Breast epithelium (tissue), 4 donors: ENCODE results near the gene SKIC3. TPM values are rescaled to one million over a fixed set of nuclear protein-coding genes. Genes with fewer than 3 reads are reported as not detected.

Experiments used
- DNase-seq, 2 donors: peaks; one replicate each; pipeline ENCODE4 v3.0.0-alpha.2; 2019; ENCODE audit warnings: low spot score in 2 of 2
- H3K27ac ChIP-seq, 2 donors: fragments of 200-600 bp; sonication (generic) in 1 of 2; one replicate each; pipeline ENCODE4 v1.5.1; 2016 to 2019; ENCODE audit warnings: mild to moderate bottlenecking in 1 of 2
- H3K27me3 ChIP-seq, 2 donors: fragments of 200-600 bp; sonication (generic) in 1 of 2; one replicate each; pipeline versions ENCODE4 v1.5.1 to v1.6.0; 2017 to 2019; ENCODE audit warnings: control low read depth in 1 of 2, mild to moderate bottlenecking in 1 of 2
- H3K36me3 ChIP-seq: fragments of 200-600 bp; one replicate; pipeline ENCODE4 v1.5.1; 2019
- H3K4me1 ChIP-seq, 2 donors: fragments of 200-600 bp; sonication (generic); one replicate each; pipeline ENCODE4 v1.5.1; 2016 to 2019; ENCODE audit warnings: control low read depth in 1 of 2
- H3K4me3 ChIP-seq, 3 donors: fragments of 200-600 bp; sonication (generic); 1 replicate in 2 of 3; 2 replicates in 1 of 3; pipeline ENCODE4 v1.5.1; 2016 to 2019; ENCODE audit warnings: mild to moderate bottlenecking in 3 of 3, moderate library complexity in 2 of 3
- H3K9me3 ChIP-seq, 2 donors: fragments of 200-600 bp; sonication (generic) in 1 of 2; one replicate each; pipeline ENCODE4 v1.5.1; 2016 to 2019; ENCODE audit warnings: control low read depth in 1 of 2
- POLR2A ChIP-seq: fragments of 450-650 bp; IDR thresholded peaks from one replicate; pipeline ENCODE4 v1.6.1; 2016; ENCODE audit warnings: antibody characterized with exemption, mild to moderate bottlenecking, moderate library complexity
- POLR2AphosphoS5 ChIP-seq, 3 donors: sonication (generic); formaldehyde crosslinking; IDR thresholded peaks; one replicate each; pipeline ENCODE4 v1.6.1; 2017; ENCODE audit warnings: antibody characterized with exemption in 3 of 3
- intact Hi-C: fragments of 100-400 bp; cut with DNase I; formaldehyde crosslinking; loops from one replicate; pipeline ENCODE4 v1.15.1; 2023; ENCODE audit warnings: low total_unique reads
- total RNA-seq, 3 donors: library from RNA; depleted of rRNA; stranded (reverse); fragments of >200 nt; gene quantifications; one replicate each; pipeline ENCODE4 v1.1.0, GENCODE V29; 2016
- TF ChIP-seq, protein P1 (sequence below), 3 donors: fragments of 450-650 bp; IDR thresholded peaks; one replicate each; pipeline ENCODE4 v1.5.1; 2016 to 2017; ENCODE audit warnings: antibody characterized with exemption in 3 of 3, mild to moderate bottlenecking in 3 of 3, moderate library complexity in 3 of 3

Gene SKIC3
- total RNA-seq: 100 to 1,000 TPM in 2 of 3 donors, 10 to 100 TPM in 1; 78.6 to 119 (median 104) TPM

DNA sequence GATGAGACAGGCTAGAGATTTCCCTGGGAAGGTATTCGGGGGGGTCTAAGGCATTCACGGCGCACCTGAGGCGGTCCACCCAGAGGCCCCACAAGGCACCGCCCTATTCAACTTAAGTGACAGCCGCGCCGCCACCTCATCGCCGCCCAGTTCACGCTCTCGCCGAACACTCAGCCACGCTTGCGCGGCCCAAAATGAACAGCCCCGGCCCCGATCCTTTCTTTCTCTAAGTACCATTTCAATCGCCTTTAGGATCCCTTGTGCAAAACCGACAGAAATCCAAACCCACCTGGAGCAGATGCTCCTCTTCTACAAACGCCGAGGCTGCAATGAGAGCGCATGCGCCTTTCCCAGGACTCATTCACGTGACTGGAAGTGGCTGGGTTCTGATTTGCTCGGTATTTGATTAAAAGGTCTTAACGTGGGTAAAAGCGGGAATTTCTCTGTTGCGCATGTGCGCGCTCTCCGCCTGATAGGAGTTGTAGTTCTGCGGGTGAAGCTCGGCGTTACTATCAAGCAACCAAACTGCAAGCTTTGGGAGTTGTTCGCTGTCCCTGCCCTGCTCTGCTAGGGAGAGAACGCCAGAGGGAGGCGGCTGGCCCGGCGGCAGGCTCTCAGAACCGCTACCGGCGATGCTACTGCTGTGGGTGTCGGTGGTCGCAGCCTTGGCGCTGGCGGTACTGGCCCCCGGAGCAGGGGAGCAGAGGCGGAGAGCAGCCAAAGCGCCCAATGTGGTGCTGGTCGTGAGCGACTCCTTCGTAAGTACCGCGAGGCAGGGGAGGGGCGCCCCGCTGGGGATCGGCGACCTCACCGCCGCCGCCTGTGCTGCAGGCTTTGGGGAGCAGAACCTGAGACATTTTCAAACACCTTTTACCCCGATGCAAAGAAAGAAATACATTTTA, at the start of gene SKIC3, which contains the start of gene ARSK:
SKIC3 (minus strand) TSS at position 331 of the 902 bp plus-strand sequence. CDS start 7,827 bp downstream, outside the sequence.
ARSK (plus strand) TSS at position 455 of the 902 bp plus-strand sequence; CDS start at position 633, 178 bp downstream.
- Histone ChIP-seq H3K27ac (peak within 1 kb of the TSS; percentile 85 to 88), H3K4me1 (peaks cover 0 to 10% of the 10 kb centered on the region in 2 donors), H3K36me3 (no peaks in the 10 kb centered on the region), H3K9me3 (no peaks in the 10 kb centered on the region), H3K4me3 (peak within 1 kb of the TSS; percentile 81 to 87 (median 85)), H3K27me3 (no peaks in the 10 kb centered on the region)
- peak; percentile 86 to 94 for DNase-seq
- intact Hi-C loops: no loop called here
- TF ChIP-seq POLR2A: no peak
- peak; percentile 55 to 67 (median 67) for TF ChIP-seq POLR2AphosphoS5 (IDR thresholded peaks at IDR 0.05)
- TF ChIP-seq, protein P1, sequence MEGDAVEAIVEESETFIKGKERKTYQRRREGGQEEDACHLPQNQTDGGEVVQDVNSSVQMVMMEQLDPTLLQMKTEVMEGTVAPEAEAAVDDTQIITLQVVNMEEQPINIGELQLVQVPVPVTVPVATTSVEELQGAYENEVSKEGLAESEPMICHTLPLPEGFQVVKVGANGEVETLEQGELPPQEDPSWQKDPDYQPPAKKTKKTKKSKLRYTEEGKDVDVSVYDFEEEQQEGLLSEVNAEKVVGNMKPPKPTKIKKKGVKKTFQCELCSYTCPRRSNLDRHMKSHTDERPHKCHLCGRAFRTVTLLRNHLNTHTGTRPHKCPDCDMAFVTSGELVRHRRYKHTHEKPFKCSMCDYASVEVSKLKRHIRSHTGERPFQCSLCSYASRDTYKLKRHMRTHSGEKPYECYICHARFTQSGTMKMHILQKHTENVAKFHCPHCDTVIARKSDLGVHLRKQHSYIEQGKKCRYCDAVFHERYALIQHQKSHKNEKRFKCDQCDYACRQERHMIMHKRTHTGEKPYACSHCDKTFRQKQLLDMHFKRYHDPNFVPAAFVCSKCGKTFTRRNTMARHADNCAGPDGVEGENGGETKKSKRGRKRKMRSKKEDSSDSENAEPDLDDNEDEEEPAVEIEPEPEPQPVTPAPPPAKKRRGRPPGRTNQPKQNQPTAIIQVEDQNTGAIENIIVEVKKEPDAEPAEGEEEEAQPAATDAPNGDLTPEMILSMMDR (IDR thresholded peaks at IDR 0.05): peak in 1 of 3 donors; percentile 39

DNA sequence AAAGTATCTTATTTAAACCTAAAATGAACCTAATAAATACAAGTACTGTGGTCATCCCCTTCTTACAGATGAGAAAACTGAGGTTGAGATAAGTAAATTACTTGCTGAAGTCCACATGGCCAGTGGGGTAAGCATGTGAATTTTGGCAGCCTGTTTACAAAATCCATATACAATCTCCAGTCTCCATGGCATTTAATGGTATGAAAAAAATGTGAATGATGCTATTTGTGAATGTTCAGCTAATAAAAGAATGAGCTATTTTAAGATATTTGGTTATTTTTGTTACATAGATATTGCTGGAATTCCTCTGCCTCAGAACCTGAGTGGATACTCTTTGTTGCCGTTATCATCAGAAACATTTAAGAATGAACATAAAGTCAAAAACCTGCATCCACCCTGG, 45.8 kb upstream of the SKIC3 start:
- Histone ChIP-seq H3K36me3 (peaks cover 7% of the 10 kb centered on the region), H3K9me3 (no peaks in the 10 kb centered on the region), H3K4me3 (no peak overlapping the region), H3K27ac (no peak overlapping the region), H3K27me3 (no peaks in the 10 kb centered on the region), H3K4me1 (no peaks in the 10 kb centered on the region)
- DNase-seq: no peak
- TF ChIP-seq POLR2A (no peak), POLR2AphosphoS5 (IDR thresholded peaks at IDR 0.05) (no peak)
- TF ChIP-seq, protein P1 (IDR thresholded peaks at IDR 0.05): no peak
- intact Hi-C loops: no loop called here

- Histone ChIP-seq H3K27ac (no peak overlapping the region), H3K9me3 (no peaks in the 10 kb centered on the region), H3K27me3 (no peaks in the 10 kb centered on the region), H3K4me1 (no peaks in the 10 kb centered on the region), H3K4me3 (no peak overlapping the region), H3K36me3 (peaks cover 7% of the 10 kb centered on the region)
- DNase-seq: no peak
- intact Hi-C loops: no loop called here
- TF ChIP-seq, protein P1 (IDR thresholded peaks at IDR 0.05): no peak
- TF ChIP-seq POLR2A (no peak), POLR2AphosphoS5 (IDR thresholded peaks at IDR 0.05) (no peak)
Measured at GRCh38 chr5:95599252-95599651, 44.5 kb upstream of the SKIC3 start.

DNA sequence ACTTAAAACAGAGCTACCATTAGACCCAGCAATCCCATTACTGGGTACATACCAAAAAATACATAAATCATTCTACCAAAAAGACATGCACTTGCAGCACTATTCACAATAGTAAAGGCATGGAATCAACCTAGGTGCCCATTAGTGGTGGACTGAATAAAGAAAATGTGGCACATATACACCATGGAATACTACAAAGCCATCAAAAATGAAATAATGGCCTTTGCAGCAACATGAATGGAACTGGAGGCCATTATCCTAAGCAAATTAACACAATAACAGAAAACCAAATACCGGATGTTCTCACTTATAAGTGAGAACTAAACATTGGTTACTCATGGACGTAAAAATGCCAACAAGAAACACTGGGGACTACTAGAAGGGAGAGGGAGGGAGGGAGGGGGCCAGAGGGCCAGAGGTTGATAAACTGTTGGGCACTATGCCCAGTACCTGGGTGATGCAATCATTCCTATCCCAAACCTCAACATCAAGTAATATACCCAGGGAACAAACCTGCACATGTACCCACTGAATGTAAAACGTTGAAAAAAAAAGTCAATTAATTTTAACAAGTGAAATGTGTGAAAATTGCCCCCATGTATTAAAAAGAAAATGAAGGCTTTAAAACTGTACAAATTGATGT, 40.6 kb upstream of the SKIC3 start:
- H3K4me3 ChIP-seq: no peak overlapping the region
- no peaks in the 10 kb centered on the region for H3K36me3 ChIP-seq
- H3K4me1 ChIP-seq: no peaks in the 10 kb centered on the region
- H3K27ac ChIP-seq: no peak overlapping the region
- no peaks in the 10 kb centered on the region for H3K9me3 ChIP-seq
- intact Hi-C loops: no loop called here
- no peak for DNase-seq
- H3K27me3 ChIP-seq: no peaks in the 10 kb centered on the region
- no peak for TF ChIP-seq POLR2AphosphoS5 (IDR thresholded peaks at IDR 0.05)
- TF ChIP-seq, protein P1 (IDR thresholded peaks at IDR 0.05): no peak

DNA sequence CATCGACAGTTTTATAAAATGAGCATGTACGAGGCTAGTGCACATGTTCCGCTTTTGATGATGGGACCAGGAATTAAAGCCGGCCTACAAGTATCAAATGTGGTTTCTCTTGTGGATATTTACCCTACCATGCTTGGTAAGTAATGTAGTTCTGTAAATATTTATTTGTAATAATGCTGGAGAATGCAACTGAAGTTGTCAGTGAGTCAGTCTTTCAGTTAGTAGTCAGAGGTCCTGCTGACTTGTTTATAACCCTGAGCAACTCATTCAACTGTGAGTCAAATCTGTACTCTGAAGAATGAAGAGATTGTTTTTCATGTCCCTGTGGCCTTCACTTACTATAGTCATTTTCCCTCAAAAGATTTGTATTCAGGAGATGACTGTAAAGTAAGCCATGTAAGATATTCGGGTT, 36.7 kb upstream of the SKIC3 start:
- H3K27ac ChIP-seq: no peak overlapping the region
- TF ChIP-seq POLR2A (no peak), POLR2AphosphoS5 (IDR thresholded peaks at IDR 0.05) (no peak)
- TF ChIP-seq, protein P1 (IDR thresholded peaks at IDR 0.05): no peak
- no peak overlapping the region for H3K4me3 ChIP-seq
- no peaks in the 10 kb centered on the region for H3K9me3 ChIP-seq
- intact Hi-C loops: no loop called here
- no peaks in the 10 kb centered on the region for H3K4me1 ChIP-seq
- H3K36me3 ChIP-seq: no peaks in the 10 kb centered on the region
- no peaks in the 10 kb centered on the region for H3K27me3 ChIP-seq
- DNase-seq: no peak
